GM19193 (cell line): Measurements from ENCODE around the gene KCTD17.

Source experiments
- POLR2A ChIP-seq: IDR thresholded peaks from 4 replicates; pipeline ENCODE4 v1.6.1; 2011; ENCODE audit not compliant: insufficient read depth, insufficient read length; ENCODE audit errors: extremely low read depth

Gene KCTD17

GRCh38 chr22:37070744-37071143 lies 19.2 kb downstream of the KCTD17 start:
- no peak for TF ChIP-seq POLR2A

- TF ChIP-seq POLR2A, result no peak
Observed at GRCh38 chr22:37072673-37073072, 21.1 kb downstream of the KCTD17 start.

- TF ChIP-seq POLR2A, result no peak
Observed at GRCh38 chr22:37074537-37074936, 23.0 kb downstream of the KCTD17 start.

GRCh38 chr22:37075046-37075445 lies 23.5 kb downstream of the KCTD17 start:
- no peak for TF ChIP-seq POLR2A

- TF ChIP-seq POLR2A, result no peak
Observed at GRCh38 chr22:37075822-37076433, 24.4 kb downstream of the KCTD17 start.

- no peak for TF ChIP-seq POLR2A
Observed at GRCh38 chr22:37077802-37078448, 26.4 kb downstream of the KCTD17 start.

GRCh38 chr22:37079158-37079557 lies 27.6 kb downstream of the KCTD17 start:
- TF ChIP-seq POLR2A, result no peak

- TF ChIP-seq POLR2A, result no peak
Observed at GRCh38 chr22:37079668-37080171, 28.2 kb downstream of the KCTD17 start.

GRCh38 chr22:37080438-37080837 lies 28.9 kb downstream of the KCTD17 start:
- no peak for TF ChIP-seq POLR2A

- no peak for TF ChIP-seq POLR2A
Observed at GRCh38 chr22:37080838-37081237, 29.3 kb downstream of the KCTD17 start.

- no peak for TF ChIP-seq POLR2A
Observed at GRCh38 chr22:37082251-37082873, 30.8 kb downstream of the KCTD17 start.

- TF ChIP-seq POLR2A, result no peak
Observed at GRCh38 chr22:37083914-37084313, 32.4 kb downstream of the KCTD17 start.

- no peak for TF ChIP-seq POLR2A
Observed at GRCh38 chr22:37084385-37084784, 32.8 kb downstream of the KCTD17 start.

- TF ChIP-seq POLR2A, result no peak
Observed at GRCh38 chr22:37086184-37086583, 34.6 kb downstream of the KCTD17 start.

GRCh38 chr22:37088108-37088605 lies 36.6 kb downstream of the KCTD17 start:
- no peak for TF ChIP-seq POLR2A

GRCh38 chr22:37088750-37089408 lies 37.3 kb downstream of the KCTD17 start:
- TF ChIP-seq POLR2A, result no peak

- TF ChIP-seq POLR2A, result no peak
Observed at GRCh38 chr22:37089434-37089833, 37.9 kb downstream of the KCTD17 start.
